SK-N-SH treated with all-trans-retinoic acid at 6 μM for 48 hours (cell line): ENCODE data around the gene ADARB2.

Source experiments
- CREB5 ChIP-seq: fragments of 250-450 bp; sonication (Bioruptor Pico); IDR thresholded peaks from 2 replicates; pipeline ENCODE4 v1.5.1; 2020; ENCODE audit warnings: low read depth, mild to moderate bottlenecking, moderate library complexity
- PATZ1 ChIP-seq: fragments of 250-450 bp; sonication (Bioruptor Pico); IDR thresholded peaks from 2 replicates; pipeline ENCODE4 v1.8.0; 2020; ENCODE audit warnings: mild to moderate bottlenecking, moderate library complexity, borderline replicate concordance
- ZNF565 ChIP-seq: fragments of 450-650 bp; formaldehyde crosslinking; conservative IDR thresholded peaks from 2 replicates; pipeline ENCODE4 v1.5.0; 2020; ENCODE audit warnings: low read depth, mild to moderate bottlenecking, moderate library complexity
- ZNF70 ChIP-seq: fragments of 450-650 bp; formaldehyde crosslinking; IDR thresholded peaks from 2 replicates; pipeline ENCODE4 v1.5.0; 2020; ENCODE audit warnings: mild to moderate bottlenecking, moderate library complexity
- ZNF8 ChIP-seq: fragments of 450-650 bp; formaldehyde crosslinking; IDR thresholded peaks from 2 replicates; pipeline ENCODE4 v1.5.0; 2020; ENCODE audit warnings: mild to moderate bottlenecking, moderate library complexity

GRCh38 chr10:1394155-1394912, 343.0 kb downstream of the ADARB2 start:
- no peak for TF ChIP-seq CREB5
- no peak for TF ChIP-seq PATZ1 (CRISPR knock-in tag)
- TF ChIP-seq ZNF70 (CRISPR knock-in tag) = no peak
- no peak for TF ChIP-seq ZNF8 (CRISPR knock-in tag)
- no peak for TF ChIP-seq ZNF565 (CRISPR knock-in tag)
